Measurements from ENCODE around the gene VPS16.
"Not testable (repeated sequence)": the region's sequence is repeated elsewhere in the genome, so short reads cannot be mapped to it uniquely, and the experiment has no call there.

The VPS16 gene

GRCh38 chr20:2805689-2806350 is 34.7 kb upstream of the VPS16 start:
- H3K27ac ChIP-seq: no peak overlapping the region
- no peaks in the 10 kb centered on the region for H3K36me3 ChIP-seq (replicated peaks)
- H3K4me3 ChIP-seq (ENCODE audit: low read depth, low read length): no peak overlapping the region
- no peak for DNase-seq
- in situ Hi-C loops (cut with HindIII; ENCODE audit: low pct_ligation_motif_present, low sequenced_read_pairs): no loop called here
- no peak for TF ChIP-seq CTCF (IDR thresholded peaks at IDR 0.05; ENCODE audit: low read depth, low read length, missing control alignments)
- H3K27me3 ChIP-seq (replicated peaks): peaks cover 53% of the 10 kb centered on the region

GRCh38 chr20:2806351-2806701 is 34.2 kb upstream of the VPS16 start:
- no peak for DNase-seq
- H3K36me3 ChIP-seq (replicated peaks): no peaks in the 10 kb centered on the region
- H3K4me3 ChIP-seq (ENCODE audit: low read depth, low read length): no peak overlapping the region
- peaks cover 48% of the 10 kb centered on the region for H3K27me3 ChIP-seq (replicated peaks)
- H3K27ac ChIP-seq: no peak overlapping the region
- in situ Hi-C loops (cut with HindIII; ENCODE audit: low pct_ligation_motif_present, low sequenced_read_pairs): no loop called here
- TF ChIP-seq CTCF (IDR thresholded peaks at IDR 0.05; ENCODE audit: low read depth, low read length, missing control alignments): no peak

DNA sequence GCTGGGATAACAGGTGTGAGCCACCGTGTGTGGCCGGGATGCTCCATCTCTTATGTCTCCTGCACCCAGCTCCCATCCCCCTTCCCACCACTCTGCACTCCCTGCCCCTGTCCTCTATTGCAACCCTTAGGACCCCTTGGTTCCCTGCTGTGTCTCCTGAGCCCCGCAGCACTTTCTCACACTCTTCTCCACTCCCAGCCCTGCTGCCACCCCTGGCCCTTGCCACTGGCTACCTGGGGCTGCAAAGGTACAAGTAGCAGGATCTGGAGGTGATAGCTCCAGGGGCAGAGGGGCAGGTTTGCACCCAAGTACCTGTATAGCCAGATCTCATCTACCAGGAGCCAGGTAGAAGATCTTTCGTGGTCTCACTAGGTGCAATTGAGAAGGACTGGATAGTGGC is 33.5 kb upstream of the VPS16 start:
- TF ChIP-seq CTCF (IDR thresholded peaks at IDR 0.05; ENCODE audit: low read depth, low read length, missing control alignments): no peak
- in situ Hi-C loops (cut with HindIII; ENCODE audit: low pct_ligation_motif_present, low sequenced_read_pairs): no loop called here
- no peak overlapping the region for H3K4me3 ChIP-seq (ENCODE audit: low read depth, low read length)
- H3K36me3 ChIP-seq (replicated peaks): no peaks in the 10 kb centered on the region
- peaks cover 43% of the 10 kb centered on the region for H3K27me3 ChIP-seq (replicated peaks)
- no peak overlapping the region for H3K27ac ChIP-seq
- no peak for DNase-seq

- H3K27ac ChIP-seq; H3K4me3 ChIP-seq (ENCODE audit: low read depth, low read length); H3K36me3 ChIP-seq (replicated peaks); in situ Hi-C loops (cut with HindIII; ENCODE audit: low pct_ligation_motif_present, low sequenced_read_pairs); DNase-seq: not testable (repeated sequence)
- H3K27me3 ChIP-seq (replicated peaks): peaks cover 37% of the 10 kb centered on the region
Observed at GRCh38 chr20:2807929-2808328, 32.6 kb upstream of the VPS16 start.

- Histone ChIP-seq H3K27ac (no peak overlapping the region), H3K27me3 (replicated peaks) (peaks cover 25% of the 10 kb centered on the region), H3K36me3 (replicated peaks) (no peaks in the 10 kb centered on the region), H3K4me3 (ENCODE audit: low read depth, low read length) (no peak overlapping the region)
- in situ Hi-C loops (cut with HindIII; ENCODE audit: low pct_ligation_motif_present, low sequenced_read_pairs): no loop called here
- TF ChIP-seq CTCF (IDR thresholded peaks at IDR 0.05; ENCODE audit: low read depth, low read length, missing control alignments): no peak
- no peak for DNase-seq
Observed at GRCh38 chr20:2809690-2810089, 30.9 kb upstream of the VPS16 start.

DNA sequence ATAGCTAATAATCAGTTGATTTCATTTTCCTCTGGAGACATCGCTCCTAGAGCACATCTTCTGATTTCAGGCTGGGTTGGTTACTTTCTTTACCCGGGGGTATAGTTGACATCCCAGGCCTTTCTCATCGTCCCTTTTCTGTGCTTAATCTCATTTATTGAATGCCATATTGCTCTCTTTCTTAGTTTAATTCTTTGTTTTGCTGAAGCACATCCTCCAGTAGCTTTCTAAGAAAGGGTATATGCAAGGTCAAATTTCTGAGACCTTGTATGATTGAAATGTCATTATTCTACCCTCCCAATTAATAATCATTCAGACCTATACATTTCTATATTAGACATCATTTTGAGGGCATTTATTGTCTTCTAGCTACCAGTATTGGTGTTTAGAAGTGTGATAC is 28.4 kb upstream of the VPS16 start:
- no peak for DNase-seq
- TF ChIP-seq CTCF (IDR thresholded peaks at IDR 0.05; ENCODE audit: low read depth, low read length, missing control alignments): no peak
- Histone ChIP-seq H3K36me3 (replicated peaks) (no peaks in the 10 kb centered on the region), H3K27me3 (replicated peaks) (peaks cover 2% of the 10 kb centered on the region), H3K4me3 (ENCODE audit: low read depth, low read length) (no peak overlapping the region), H3K27ac (no peak overlapping the region)
- in situ Hi-C loops (cut with HindIII; ENCODE audit: low pct_ligation_motif_present, low sequenced_read_pairs): no loop called here

Data from brain microvascular endothelial cell (primary cell).